ENCODE measurements around the gene OR4K5.
"Not testable (repeated sequence)": the region's sequence is repeated elsewhere in the genome, so short reads cannot be mapped to it uniquely, and the experiment has no call there.

The OR4K5 gene, protein sequence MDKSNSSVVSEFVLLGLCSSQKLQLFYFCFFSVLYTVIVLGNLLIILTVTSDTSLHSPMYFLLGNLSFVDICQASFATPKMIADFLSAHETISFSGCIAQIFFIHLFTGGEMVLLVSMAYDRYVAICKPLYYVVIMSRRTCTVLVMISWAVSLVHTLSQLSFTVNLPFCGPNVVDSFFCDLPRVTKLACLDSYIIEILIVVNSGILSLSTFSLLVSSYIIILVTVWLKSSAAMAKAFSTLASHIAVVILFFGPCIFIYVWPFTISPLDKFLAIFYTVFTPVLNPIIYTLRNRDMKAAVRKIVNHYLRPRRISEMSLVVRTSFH

DNA sequence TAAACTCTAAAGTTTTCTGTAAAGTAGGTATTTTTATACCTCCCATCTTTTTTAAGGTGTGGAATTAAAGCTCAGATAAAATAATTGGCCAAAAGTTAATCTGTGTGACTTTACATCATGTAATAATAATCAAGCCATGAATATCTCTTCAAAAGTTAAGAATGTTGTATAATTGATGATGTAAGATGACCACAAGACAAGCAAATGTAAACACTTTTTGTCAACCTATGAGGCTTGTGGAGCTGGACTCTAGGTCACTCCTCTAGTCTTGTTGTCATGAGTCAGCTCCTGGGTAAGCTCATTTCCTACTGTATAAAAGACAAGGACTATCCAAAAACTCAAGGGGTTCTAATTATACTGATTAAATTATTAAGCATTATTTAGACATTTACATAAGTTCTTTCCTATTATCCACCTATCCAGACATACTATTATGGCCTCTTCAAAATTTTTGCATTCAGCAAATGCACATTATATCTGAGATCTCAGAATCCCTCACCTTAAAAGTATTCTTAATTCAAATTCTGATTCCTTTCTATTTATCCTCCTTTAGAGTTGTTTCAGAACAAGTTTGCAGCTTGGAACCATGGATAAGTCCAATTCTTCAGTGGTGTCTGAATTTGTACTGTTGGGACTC, at the start of gene OR4K5:
Gene OR4K5, plus strand, starts transcription at position 587 of the 637 bp plus-strand sequence. Its CDS starts 0 bp downstream, at position 587.
- no peak for DNase-seq

DNA sequence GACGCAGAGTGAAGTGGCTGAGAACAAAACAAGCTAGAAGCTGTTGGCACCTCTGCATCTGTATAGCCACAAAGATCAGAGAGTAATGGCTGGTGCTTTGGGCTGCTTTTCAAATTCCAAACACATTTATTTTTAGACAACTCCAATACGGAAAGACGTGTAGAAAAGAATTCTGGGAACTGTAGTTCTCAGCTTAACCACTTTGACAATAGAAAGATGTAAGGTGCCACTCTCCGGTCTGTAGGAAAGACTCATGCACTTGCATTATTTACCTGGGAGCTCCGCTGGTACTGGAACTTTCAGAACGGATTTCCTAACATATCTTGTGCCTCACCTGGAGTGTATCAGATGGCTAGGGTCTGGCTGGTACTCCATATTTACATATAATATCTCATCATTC, 47.2 kb upstream of the OR4K5 start:
- DNase-seq, result no peak

DNA sequence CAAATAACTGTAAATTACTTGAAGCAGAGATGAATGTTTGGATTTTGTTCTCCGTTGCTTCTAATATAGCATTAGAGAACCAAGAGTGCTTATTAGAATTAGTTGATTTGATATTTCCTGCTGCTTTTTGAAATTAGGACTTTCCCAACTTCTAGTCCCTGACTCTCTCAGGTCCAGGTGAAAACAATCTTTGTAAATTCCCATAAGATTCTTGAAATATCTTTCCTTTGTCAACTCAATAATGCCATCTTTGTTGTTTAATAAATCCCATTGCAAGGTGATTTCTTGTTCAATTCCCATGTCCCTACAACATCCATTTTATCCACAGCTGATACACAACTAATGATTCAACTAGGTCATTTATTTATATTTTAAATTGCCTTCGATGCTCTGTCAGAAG, 45.6 kb upstream of the OR4K5 start, which contains the start of gene OR4K2:
Gene OR4K2, plus strand, starts transcription at position 301 of the 400 bp plus-strand sequence. CDS start 1,126 bp downstream, outside the sequence.
- DNase-seq, result no peak

DNA sequence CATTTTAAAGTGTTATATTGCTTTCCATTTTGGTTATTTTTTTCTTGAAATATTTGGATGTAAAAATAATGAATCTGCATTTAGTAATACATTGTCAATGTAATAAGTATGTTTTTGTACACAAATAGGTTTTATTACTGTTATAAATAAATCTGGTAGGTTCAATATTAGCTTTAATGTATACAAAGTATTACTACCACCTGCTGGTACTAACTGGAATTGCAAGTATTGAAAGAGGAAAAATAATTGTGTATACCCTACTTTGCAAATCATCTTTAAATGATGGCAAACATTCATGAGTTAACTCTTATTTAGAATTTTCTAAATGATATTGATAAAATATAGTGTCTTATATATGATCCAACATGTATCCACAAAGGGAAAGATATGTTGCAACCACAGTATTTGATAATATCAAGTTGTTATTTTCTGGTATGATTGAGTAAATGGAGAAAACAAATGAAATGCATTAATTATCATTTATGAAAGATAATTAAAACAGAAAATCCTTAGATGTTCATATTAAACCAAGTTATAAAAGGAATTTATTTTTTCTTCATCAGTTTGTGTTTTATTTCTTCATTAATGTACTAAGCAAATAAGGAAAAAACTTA, 42.3 kb upstream of the OR4K5 start:
- peak; percentile 58 for DNase-seq

DNA sequence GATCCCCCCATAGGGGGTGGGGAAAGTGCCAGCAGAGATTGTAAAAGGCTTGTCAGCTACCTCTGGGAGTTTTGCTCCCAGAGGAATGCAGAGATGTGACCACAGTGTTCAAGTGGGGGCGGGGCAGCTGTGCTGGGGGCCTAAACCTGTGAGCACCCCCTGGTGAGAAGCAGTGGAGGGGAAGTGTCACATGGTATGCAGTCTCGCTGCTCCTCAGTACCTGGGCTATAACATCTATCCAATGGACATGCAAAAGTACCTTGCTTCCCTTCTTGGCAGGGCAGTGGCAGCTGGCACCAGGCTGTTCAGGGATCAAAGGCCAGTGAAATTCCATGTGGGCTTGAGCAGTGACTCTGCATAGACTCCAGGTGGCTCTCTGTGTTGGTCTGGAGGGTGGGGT, 25.1 kb upstream of the OR4K5 start:
- no peak for DNase-seq

DNA sequence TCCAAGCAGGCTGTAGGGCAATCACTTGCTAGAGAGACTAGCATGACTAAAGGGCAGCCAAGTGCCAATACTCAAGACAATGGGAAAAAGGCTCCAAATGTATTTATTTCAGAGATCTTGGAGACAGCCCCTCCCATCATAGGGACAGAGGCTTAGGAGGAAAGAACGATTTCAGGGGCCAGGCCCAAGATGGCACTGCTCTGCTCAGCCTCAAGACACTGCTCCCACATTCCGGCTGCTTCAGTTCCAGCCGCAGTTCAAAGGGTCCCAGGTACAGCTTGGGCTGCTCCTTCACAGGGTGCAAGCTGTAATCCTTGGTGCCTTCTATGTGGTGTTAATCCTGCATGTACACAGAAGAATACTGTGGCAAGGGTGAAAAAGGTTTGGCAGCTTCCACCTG, 19.4 kb upstream of the OR4K5 start:
- no peak for DNase-seq

DNA sequence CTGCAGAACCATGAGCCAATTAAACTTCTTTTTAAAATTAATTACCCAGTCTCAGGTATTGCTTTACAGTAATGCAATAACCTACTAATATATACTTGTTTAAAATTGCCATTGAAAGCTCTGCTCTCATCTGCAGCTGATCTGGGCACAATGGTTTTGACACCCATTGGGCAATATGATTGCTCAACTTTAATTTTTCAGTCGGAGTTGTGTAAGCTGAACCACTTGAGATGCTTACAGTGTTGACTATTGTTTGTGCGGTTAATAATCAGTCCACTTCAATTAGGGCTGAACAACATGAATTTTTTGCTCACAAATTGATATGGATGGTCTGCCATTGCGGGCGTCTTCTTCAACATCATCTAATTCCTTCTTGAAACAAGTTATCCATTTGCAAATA, 18.0 kb upstream of the OR4K5 start:
- no peak for DNase-seq

DNA sequence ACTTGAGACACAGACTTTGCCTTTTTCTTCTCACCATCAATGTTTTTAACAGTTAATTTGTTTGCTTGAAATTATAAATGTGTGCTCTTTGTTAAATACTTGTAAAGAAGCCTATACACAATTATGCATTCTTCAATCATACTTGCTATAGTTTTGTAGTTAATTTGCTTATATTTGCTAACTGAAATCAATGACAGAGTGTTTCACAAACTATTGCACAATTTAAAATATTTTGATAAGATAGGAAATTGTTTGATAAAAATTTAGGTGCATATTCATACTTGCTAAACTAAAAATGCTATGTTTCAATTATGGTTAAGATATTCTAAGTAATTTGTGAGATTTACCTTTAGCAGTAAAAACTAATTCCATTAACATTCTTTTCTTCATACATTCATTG, 13.7 kb upstream of the OR4K5 start:
- no peak for DNase-seq

DNA sequence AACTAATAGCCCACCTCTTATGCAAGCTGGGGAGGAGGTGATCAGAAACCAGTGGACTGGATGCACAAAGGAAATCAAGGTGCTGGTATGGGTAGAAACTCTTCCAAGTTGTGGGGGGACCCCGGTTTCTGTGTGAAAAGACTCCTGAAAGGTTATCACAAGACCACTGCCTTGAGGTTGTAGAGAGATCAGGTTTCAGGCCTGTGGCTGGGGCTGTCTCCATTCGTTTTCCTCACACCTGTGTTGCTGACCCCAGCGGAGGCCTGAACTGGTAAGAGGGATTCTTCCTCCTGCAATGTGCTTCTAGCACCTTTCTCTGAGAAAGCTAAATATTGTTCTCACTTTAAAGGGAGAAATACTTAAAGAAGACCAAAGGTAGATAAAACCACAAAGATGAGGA, 9.3 kb upstream of the OR4K5 start:
- DNase-seq, result no peak

DNA sequence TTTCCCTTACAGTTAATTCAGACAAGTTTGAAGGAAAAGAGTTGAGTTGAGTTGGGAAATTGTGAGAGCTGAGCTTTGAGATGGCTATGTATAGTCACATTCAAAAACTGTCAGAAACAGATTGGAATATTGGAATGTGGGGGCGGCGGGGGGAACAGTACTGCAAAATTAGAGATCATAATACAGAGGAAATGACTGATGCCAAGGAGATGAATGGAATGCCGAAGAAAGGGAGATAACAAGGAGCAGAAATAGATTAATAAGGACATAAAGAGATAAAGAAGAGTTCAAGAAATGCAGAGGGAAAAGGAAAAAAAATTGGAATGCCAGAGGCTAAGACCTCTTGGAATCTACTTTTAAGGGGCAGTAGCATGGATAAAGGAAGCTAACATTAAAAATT, 3.2 kb upstream of the OR4K5 start:
- no peak for DNase-seq

DNA sequence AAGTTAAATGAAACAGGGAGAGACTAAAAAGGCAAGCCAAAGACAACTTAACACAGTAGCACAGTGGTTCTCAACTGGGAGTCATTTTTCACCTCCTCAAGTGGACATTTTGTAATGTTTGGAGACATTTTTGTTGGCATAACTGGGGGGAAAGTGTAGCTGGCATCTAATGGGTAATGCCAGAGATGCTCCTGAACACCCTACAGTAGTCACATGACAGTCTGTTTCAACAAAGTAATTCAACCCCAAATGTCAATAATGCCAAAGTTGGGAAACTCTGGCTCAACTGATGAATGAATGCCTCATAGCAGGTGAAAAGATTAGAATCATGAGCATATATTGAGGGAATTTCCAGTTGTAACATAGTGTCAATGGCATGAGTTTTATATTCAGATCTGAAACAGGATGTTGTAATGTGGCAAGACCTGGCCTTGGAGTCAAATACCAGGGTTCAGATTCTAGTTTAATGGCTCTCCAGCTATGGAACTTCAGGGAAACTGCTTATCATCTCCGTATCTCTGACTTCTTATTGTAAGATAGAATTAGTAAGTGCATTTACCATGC, 2.4 kb upstream of the OR4K5 start:
- DNase-seq, result no peak

DNA sequence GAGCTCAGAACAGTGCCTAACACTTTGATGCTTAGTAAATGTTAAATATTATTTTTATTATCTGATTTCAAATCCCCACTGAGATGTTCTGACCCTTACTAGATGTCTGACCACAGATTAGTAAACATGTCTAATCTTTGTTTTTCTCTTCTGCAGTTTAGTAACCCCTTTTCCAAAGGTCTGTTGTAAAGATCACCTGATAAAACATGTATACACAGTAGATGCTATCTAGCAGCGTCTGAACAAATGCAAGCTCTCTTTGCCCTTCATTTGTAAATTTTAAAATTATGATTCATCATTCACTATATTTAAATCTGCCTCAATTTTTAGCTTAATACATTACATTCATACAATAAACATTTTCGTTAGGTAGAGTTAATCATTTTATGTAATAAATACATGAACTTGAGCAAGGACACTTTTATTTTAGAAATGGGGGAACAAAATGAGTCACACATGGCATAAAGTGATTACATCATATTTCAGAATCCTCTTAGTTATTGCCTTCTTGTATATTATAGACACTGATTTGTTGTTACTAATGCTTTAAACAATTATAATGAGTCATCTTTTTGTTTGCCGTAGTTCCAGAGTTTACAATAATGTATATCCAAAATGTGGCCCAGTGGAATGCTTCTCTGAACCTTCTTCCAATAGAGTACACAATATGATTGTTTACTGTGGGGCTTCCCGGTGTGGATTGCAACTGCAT, 1.7 kb upstream of the OR4K5 start:
- no peak for DNase-seq

DNA sequence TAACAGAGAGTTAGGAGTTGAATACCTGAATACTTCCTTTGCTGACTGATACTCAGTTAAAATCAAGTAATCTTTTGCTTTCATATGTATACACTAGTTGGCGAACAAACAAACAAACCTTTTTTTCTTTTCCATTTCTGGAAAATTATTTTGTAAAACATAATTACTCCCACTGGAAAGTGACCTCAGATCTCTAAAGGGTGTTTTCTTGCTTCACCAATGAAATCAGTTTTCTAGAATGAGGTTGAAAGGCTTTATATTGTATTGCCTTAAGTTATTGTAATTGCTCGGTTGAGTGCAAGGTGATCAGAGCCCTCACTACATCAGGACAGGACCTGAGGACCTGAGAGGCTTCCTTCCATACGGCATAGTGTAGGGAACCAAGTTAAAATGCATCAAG, 10.2 kb downstream of the OR4K5 start, which contains the start of gene OR4K1:
Gene OR4K1, plus strand, starts transcription at position 301 of the 400 bp plus-strand sequence. CDS start 4,750 bp downstream, outside the sequence.
- no peak for DNase-seq

DNA sequence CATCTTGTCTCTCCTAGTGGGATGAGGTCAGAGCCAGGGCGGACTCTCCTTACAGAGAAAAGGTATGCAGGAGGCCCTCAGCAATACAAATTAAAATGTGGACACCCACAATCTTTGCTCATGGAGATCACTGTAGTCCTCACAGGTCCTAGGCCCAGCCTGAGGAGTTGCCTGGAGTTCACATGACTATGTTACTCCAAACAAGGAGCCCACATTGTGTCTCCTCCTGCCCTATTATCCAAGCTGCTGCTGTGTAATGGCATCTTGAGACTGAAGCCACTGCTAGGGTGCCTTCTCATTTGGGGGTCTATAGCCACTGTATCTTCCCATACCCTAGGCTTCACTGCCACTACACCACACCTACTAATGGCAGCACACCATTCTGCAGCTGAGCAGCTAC, 21.3 kb downstream of the OR4K5 start:
- no peak for DNase-seq

DNA sequence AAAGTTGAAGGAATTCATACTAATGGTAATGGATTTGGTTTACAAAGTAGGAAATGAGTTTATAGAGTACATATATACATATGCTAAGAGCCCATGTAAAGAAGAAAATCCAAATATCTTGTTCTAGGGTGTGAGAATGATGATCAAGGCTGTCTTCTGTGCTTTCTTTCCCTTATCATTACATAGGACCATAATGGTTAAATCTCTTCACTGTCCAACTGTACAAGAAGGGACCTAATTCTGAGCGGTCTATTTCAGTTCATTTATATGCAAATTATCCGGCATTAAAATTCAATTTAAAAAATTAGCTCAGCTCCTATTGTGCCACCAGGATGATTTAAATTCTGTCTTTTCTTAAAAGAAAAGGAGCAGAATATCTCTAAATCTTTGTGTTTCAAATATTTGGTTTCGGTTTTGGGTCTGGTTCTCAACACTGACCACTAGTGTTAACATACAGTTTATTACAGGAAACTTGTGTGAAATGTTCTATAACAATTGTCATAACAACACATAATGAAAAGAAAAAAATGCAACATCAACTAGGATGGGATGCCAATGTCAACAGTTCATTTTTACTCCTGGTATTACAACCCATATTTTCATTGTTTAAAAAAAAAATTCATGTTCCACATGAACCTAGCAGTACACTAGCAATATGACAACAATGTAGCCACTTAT, 27.1 kb downstream of the OR4K5 start:
- no peak for DNase-seq

DNA sequence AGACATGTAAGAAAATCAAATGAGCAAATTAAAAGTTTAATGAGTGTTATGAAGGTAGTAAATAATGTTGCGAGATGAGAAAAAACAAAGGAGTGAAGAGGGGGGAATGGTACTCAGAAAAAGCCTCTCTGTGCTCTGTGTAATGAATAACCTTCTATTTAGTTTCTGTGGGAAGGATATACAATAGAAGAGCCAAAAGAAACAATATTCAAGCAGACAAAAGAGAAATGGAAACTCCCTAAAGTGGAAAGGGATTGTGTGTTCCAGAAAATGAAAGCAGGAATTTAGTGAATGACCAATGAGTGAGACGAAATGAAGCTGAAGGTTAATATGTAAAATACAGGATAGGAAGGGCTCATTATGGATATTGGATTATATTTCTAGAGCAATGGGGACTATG, 28.8 kb downstream of the OR4K5 start:
- no peak for DNase-seq

DNA sequence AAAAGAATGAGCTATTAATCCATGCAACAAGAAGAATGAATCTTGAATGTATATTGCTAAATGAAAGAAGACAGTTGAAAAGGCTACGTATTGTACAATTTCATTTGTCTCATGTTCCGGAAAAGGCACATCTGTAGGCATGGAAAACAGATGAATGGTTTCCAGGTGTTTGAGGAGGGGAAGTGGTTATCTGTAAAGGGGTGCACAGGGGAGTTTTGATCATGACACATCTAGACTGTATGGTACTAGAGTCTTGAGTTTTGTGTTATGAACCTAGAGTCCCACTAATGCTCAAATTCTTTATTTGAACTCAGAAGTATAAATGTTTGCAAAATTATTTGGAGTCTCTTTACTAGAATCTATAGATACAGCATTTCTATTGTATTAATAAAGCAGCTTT, 49.3 kb downstream of the OR4K5 start:
- DNase-seq, result not testable (repeated sequence)

Data from NCI-H1694 (cell line).